Type B pancreatic cell (in vitro differentiated cells): ENCODE results near the gene WDR12. TPM values are rescaled to one million over a fixed set of nuclear protein-coding genes. Genes with fewer than 3 reads are reported as not detected.

Experiments used
- DNase-seq: peaks from one replicate; pipeline ENCODE4 v3.0.0; 2021; ENCODE audit warnings: mixed read lengths; ENCODE audit not compliant: unreplicated experiment; ENCODE audit errors: extremely low spot score
- H3K27ac Mint-ChIP-seq: 2 replicates; pipeline ENCODE4 v1.8.0; 2021; ENCODE audit warnings: mild to moderate bottlenecking, mixed read lengths
- H3K27me3 Mint-ChIP-seq: 2 replicates; pipeline ENCODE4 v1.8.0; 2021; ENCODE audit warnings: mixed read lengths
- H3K36me3 Mint-ChIP-seq: 2 replicates; pipeline ENCODE4 v1.8.0; 2021; ENCODE audit warnings: mixed read lengths
- H3K4me1 Mint-ChIP-seq: one replicate; pipeline ENCODE4 v1.8.0; 2021; ENCODE audit warnings: mixed read lengths; ENCODE audit not compliant: unreplicated experiment
- H3K4me3 Mint-ChIP-seq: 2 replicates; pipeline ENCODE4 v1.8.0; 2021; ENCODE audit warnings: mild to moderate bottlenecking, mixed read lengths
- H3K9me3 Mint-ChIP-seq: 2 replicates; pipeline ENCODE4 v1.8.0; 2021; ENCODE audit warnings: mixed read lengths
- CTCF ChIP-seq: fragments of 200-600 bp; sonication (generic); conservative IDR thresholded peaks from 2 replicates; pipeline ENCODE4 v1.5.0; 2021; ENCODE audit warnings: antibody characterized with exemption, mild to moderate bottlenecking
- total RNA-seq: library from RNA; stranded (reverse); gene quantifications from 2 replicates; pipeline ENCODE4 v1.2.1, GENCODE V29; 2021; ENCODE audit warnings: low replicate concordance

Gene WDR12
- total RNA-seq, 1 donor from 2014 or later: 74.0 TPM

GRCh38 chr2:202848813-202849212, 62.7 kb downstream of the WDR12 start:
- Mint-ChIP-seq H3K4me3 (no peak overlapping the region), H3K4me1 (no peaks in the 10 kb centered on the region), H3K27me3 (no peaks in the 10 kb centered on the region), H3K36me3 (no peaks in the 10 kb centered on the region), H3K27ac (no peak overlapping the region), H3K9me3 (peaks cover 5% of the 10 kb centered on the region)
- TF ChIP-seq CTCF: no peak
- no peak for DNase-seq

GRCh38 chr2:202847693-202848524, 63.6 kb downstream of the WDR12 start:
- Mint-ChIP-seq H3K27me3 (no peaks in the 10 kb centered on the region), H3K4me3 (no peak overlapping the region), H3K36me3 (no peaks in the 10 kb centered on the region), H3K9me3 (peaks cover 5% of the 10 kb centered on the region), H3K4me1 (no peaks in the 10 kb centered on the region), H3K27ac (no peak overlapping the region)
- no peak for DNase-seq
- no peak for TF ChIP-seq CTCF

- TF ChIP-seq CTCF: no peak
- Mint-ChIP-seq H3K9me3 (peaks cover 6% of the 10 kb centered on the region), H3K4me1 (no peaks in the 10 kb centered on the region), H3K27ac (no peak overlapping the region), H3K27me3 (no peaks in the 10 kb centered on the region), H3K4me3 (no peak overlapping the region), H3K36me3 (peaks cover 8% of the 10 kb centered on the region)
- DNase-seq: no peak
Measured at GRCh38 chr2:202844656-202845055, 66.8 kb downstream of the WDR12 start.

GRCh38 chr2:202842690-202843089, 68.8 kb downstream of the WDR12 start:
- Mint-ChIP-seq H3K27me3 (no peaks in the 10 kb centered on the region), H3K4me3 (no peak overlapping the region), H3K9me3 (peaks cover 6% of the 10 kb centered on the region), H3K4me1 (no peaks in the 10 kb centered on the region), H3K27ac (no peak overlapping the region), H3K36me3 (peaks cover 8% of the 10 kb centered on the region)
- DNase-seq: no peak
- no peak for TF ChIP-seq CTCF

- H3K27ac Mint-ChIP-seq: no peak overlapping the region
- DNase-seq: no peak
- peaks cover 6% of the 10 kb centered on the region for H3K9me3 Mint-ChIP-seq
- H3K27me3 Mint-ChIP-seq: no peaks in the 10 kb centered on the region
- TF ChIP-seq CTCF: no peak
- no peak overlapping the region for H3K4me3 Mint-ChIP-seq
- H3K4me1 Mint-ChIP-seq: no peaks in the 10 kb centered on the region
- peaks cover 8% of the 10 kb centered on the region for H3K36me3 Mint-ChIP-seq
Measured at GRCh38 chr2:202841090-202841867, 70.2 kb downstream of the WDR12 start.
